Activated CD8-positive, alpha-beta memory T cell treated with anti-CD3 and anti-CD28 coated beads for 1 hour (primary cell): ENCODE measurements around the gene VPS41.

ENCODE experiments used
- DNase-seq, 2 donors: peaks; one replicate each; pipeline ENCODE4 v3.0.0-alpha.2; 2020; ENCODE audit warnings: low read depth in 1 of 2; ENCODE audit errors: extremely low read depth in 1 of 2

VPS41 gene

GRCh38 chr7:38744746-38745145 is 164.2 kb downstream of the VPS41 start:
- DNase-seq, result no peak

- DNase-seq, result no peak
Observed at GRCh38 chr7:38743899-38744298, 165.1 kb downstream of the VPS41 start.

- no peak for DNase-seq
Observed at GRCh38 chr7:38740041-38740440, 168.9 kb downstream of the VPS41 start.

- DNase-seq, result no peak
Observed at GRCh38 chr7:38736138-38736537, 172.9 kb downstream of the VPS41 start.

- DNase-seq, result no peak
Observed at GRCh38 chr7:38731215-38731614, 177.8 kb downstream of the VPS41 start.

GRCh38 chr7:38728145-38728544 is 180.8 kb downstream of the VPS41 start:
- DNase-seq, result no peak

GRCh38 chr7:38727184-38727940 is 181.6 kb downstream of the VPS41 start:
- no peak for DNase-seq

GRCh38 chr7:38723327-38723726 is 185.7 kb downstream of the VPS41 start:
- DNase-seq, result no peak

- DNase-seq, result no peak
Observed at GRCh38 chr7:38716397-38716796, 192.6 kb downstream of the VPS41 start.

- no peak for DNase-seq
Observed at GRCh38 chr7:38709123-38709522, 199.9 kb downstream of the VPS41 start.

- DNase-seq, result no peak
Observed at GRCh38 chr7:38704751-38705150, 204.2 kb downstream of the VPS41 start.

GRCh38 chr7:38704041-38704547 is 204.9 kb downstream of the VPS41 start:
- DNase-seq, result no peak

- DNase-seq, result no peak
Observed at GRCh38 chr7:38703093-38703492, 205.9 kb downstream of the VPS41 start.

GRCh38 chr7:38702002-38702535 is 206.9 kb downstream of the VPS41 start:
- no peak for DNase-seq

- no peak for DNase-seq
Observed at GRCh38 chr7:38700116-38700515, 208.9 kb downstream of the VPS41 start.

GRCh38 chr7:38699471-38699870 is 209.5 kb downstream of the VPS41 start:
- DNase-seq, result no peak

- DNase-seq, result no peak
Observed at GRCh38 chr7:38694326-38694725, 214.7 kb downstream of the VPS41 start.

- DNase-seq, result no peak
Observed at GRCh38 chr7:38686888-38687287, 222.1 kb downstream of the VPS41 start.

GRCh38 chr7:38685851-38686250 is 223.1 kb downstream of the VPS41 start:
- no peak for DNase-seq

- no peak for DNase-seq
Observed at GRCh38 chr7:38682606-38683005, 226.4 kb downstream of the VPS41 start.

GRCh38 chr7:38681882-38682281 is 227.1 kb downstream of the VPS41 start:
- DNase-seq, result no peak

GRCh38 chr7:38679419-38679818 is 229.6 kb downstream of the VPS41 start:
- no peak for DNase-seq

- no peak for DNase-seq
Observed at GRCh38 chr7:38678698-38679054, 230.3 kb downstream of the VPS41 start.
